ENCODE data around the gene APOBEC3G. TPM values are rescaled to one million over a fixed set of nuclear protein-coding genes. Genes with fewer than 3 reads are reported as not detected.

The APOBEC3G gene
- total RNA-seq, 2 experiments from 2014 or later = 44.2 to 44.3 TPM

- H3K4me1 Mint-ChIP-seq = peaks cover 2% of the 10 kb centered on the region
- no peak overlapping the region for H3K4me3 Mint-ChIP-seq
- no peak overlapping the region for H3K27ac Mint-ChIP-seq
- H3K36me3 Mint-ChIP-seq = no peaks in the 10 kb centered on the region
- H3K9me3 Mint-ChIP-seq = no peaks in the 10 kb centered on the region
- DNase-seq = peak; percentile 62
- no peaks in the 10 kb centered on the region for H3K27me3 Mint-ChIP-seq
These were observed 58.2 kb downstream of the APOBEC3G start for GRCh38 chr22:39135092-39135896.

- H3K4me3 Mint-ChIP-seq = no peak overlapping the region
- DNase-seq = no peak
- no peaks in the 10 kb centered on the region for H3K36me3 Mint-ChIP-seq
- peaks cover 2% of the 10 kb centered on the region for H3K4me1 Mint-ChIP-seq
- no peaks in the 10 kb centered on the region for H3K27me3 Mint-ChIP-seq
- H3K9me3 Mint-ChIP-seq = no peaks in the 10 kb centered on the region
- H3K27ac Mint-ChIP-seq = no peak overlapping the region
These were observed 59.2 kb downstream of the APOBEC3G start for GRCh38 chr22:39136317-39136716.

Other genes with a start within 250 kb of the APOBEC3G start
- gene NPTXR, start 233.2 kb upstream of the APOBEC3G start, total RNA-seq = under 1 TPM; 0.85 to 0.88 TPM
- gene CBX6, start 205.1 kb upstream of the APOBEC3G start, total RNA-seq = 100 to 1,000 TPM; 141 TPM
- not detected for gene APOBEC3A, start 119.7 kb upstream of the APOBEC3G start, total RNA-seq
- gene APOBEC3B, start 94.9 kb upstream of the APOBEC3G start, total RNA-seq = 1 to 10 TPM; 3.4 TPM
- gene APOBEC3C, start 63.0 kb upstream of the APOBEC3G start, total RNA-seq = 10 to 100 TPM; 61.6 to 63.1 TPM
- gene APOBEC3D, start 56.1 kb upstream of the APOBEC3G start, total RNA-seq = 10 to 100 TPM; 23.1 to 24.1 TPM
- gene APOBEC3F, start 36.4 kb upstream of the APOBEC3G start, total RNA-seq = 10 to 100 TPM; 19.4 to 20.4 TPM
- gene APOBEC3H, start 20.0 kb downstream of the APOBEC3G start, total RNA-seq = 1 to 10 TPM; 4.3 to 5.3 TPM
- gene CBX7, start 75.4 kb downstream of the APOBEC3G start, total RNA-seq = 10 to 100 TPM; 11.6 to 12.5 TPM
- under 1 TPM; 0.35 to 0.40 TPM for gene PDGFB, start 167.7 kb downstream of the APOBEC3G start, total RNA-seq
- 1,000 to 10,000 TPM; 3,164 to 3,255 TPM for gene RPL3, start 242.3 kb downstream of the APOBEC3G start, total RNA-seq